GM12878 (cell line): Measurements from ENCODE around the gene ATF6. TPM values are rescaled to one million over a fixed set of nuclear protein-coding genes. Genes with fewer than 3 reads are reported as not detected.

Source experiments
- ATAC-seq: fragments of 200-7000 bp; cut with Tn5 transposase; 3 replicates; pipeline ENCODE4 v1.9.1; 2020; ENCODE audit warnings: mild to moderate bottlenecking, moderate library complexity
- BruUV-seq: library from RNA; stranded (reverse); fragments of 400-500 nt; replicated peaks from 2 replicates; lab custom pipeline; 2021; lab: Mats Ljungman, UMichigan
- CTCF ChIA-PET: fragments of 300-600 bp; sonication (Branson Sonifier 250); formaldehyde crosslinking; extraction: SDS; loops from one replicate; lab custom pipeline; 2021; ENCODE audit warnings: inconsistent platforms; lab: Yijun Ruan, JAX
- POLR2A ChIA-PET: fragments of 350-600 bp; formaldehyde crosslinking; extraction: SDS; loops from one replicate; lab custom pipeline; 2021; ENCODE audit warnings: inconsistent platforms; lab: Charles Lee
- RAD21 ChIA-PET: fragments of 300-600 bp; sonication (Branson Sonifier 250); formaldehyde crosslinking; loops from one replicate; lab custom pipeline; 2023; ENCODE audit warnings: antibody characterized with exemption; ENCODE audit not compliant: unreplicated experiment; lab: Charles Lee
- SMC1A ChIA-PET: fragments of 300-600 bp; sonication (Branson Sonifier 250); formaldehyde crosslinking; loops from one replicate; lab custom pipeline; 2023; ENCODE audit not compliant: unreplicated experiment, uncharacterized antibody; lab: Charles Lee
- DNase-seq: peaks from one replicate; pipeline ENCODE4 v3.0.0-alpha.2; 2011; ENCODE audit warnings: low read depth, low spot score
- FAIRE-seq: peaks from 3 replicates; lab custom pipeline; 2011; peaks lifted over from hg19 to GRCh38; lab: Jason Lieb, UNC
- H2AFZ ChIP-seq: 2 replicates; pipeline ENCODE4 v1.6.0; 2011; ENCODE audit warnings: low read depth, low read length, control low read depth; ENCODE audit not compliant: control insufficient read depth
- H3K27ac ChIP-seq: 2 replicates; pipeline ENCODE4 v1.5.1; 2011; ENCODE audit warnings: control low read depth; ENCODE audit not compliant: control insufficient read depth, insufficient read depth
- H3K27me3 ChIP-seq, 2 experiments: replicated peaks in 1 of 2; 2 replicates each; pipeline versions ENCODE4 v1.6.0 to v1.6.1; 2011; ENCODE audit warnings: low read length in 1 of 2; ENCODE audit not compliant: control insufficient read depth in 2 of 2, insufficient read depth in 2 of 2
- H3K36me3 ChIP-seq, 2 experiments: 2 replicates each; pipeline ENCODE4 v1.5.1; 2011; ENCODE audit warnings: low read length in 1 of 2; ENCODE audit not compliant: control insufficient read depth in 2 of 2, insufficient read depth in 2 of 2
- H3K4me1 ChIP-seq: 2 replicates; pipeline ENCODE4 v1.6.1; 2011; ENCODE audit warnings: mild to moderate bottlenecking, low read length, moderate library complexity, mixed read lengths; ENCODE audit not compliant: control insufficient read depth, insufficient read depth
- H3K4me2 ChIP-seq: 2 replicates; pipeline ENCODE4 v1.6.0; 2011; ENCODE audit warnings: control low read depth; ENCODE audit not compliant: control insufficient read depth, insufficient read depth
- H3K4me3 ChIP-seq: fragments of 200-600 bp; sonication (generic); 2 replicates; pipeline ENCODE4 v1.5.1; 2016
- H3K79me2 ChIP-seq: 2 replicates; pipeline ENCODE4 v1.6.0; 2011; ENCODE audit warnings: low read length; ENCODE audit not compliant: control insufficient read depth, insufficient read depth
- H3K9ac ChIP-seq: 2 replicates; pipeline ENCODE4 v1.8.0; 2011; ENCODE audit warnings: low read length, control low read depth, mixed read lengths; ENCODE audit not compliant: control insufficient read depth, insufficient read depth
- H3K9me3 ChIP-seq: replicated peaks from 3 replicates; pipeline ENCODE4 v1.5.1; 2011; ENCODE audit warnings: mild to moderate bottlenecking, low read length; ENCODE audit not compliant: control insufficient read depth, insufficient read depth
- H4K20me1 ChIP-seq: 2 replicates; pipeline ENCODE4 v1.6.0; 2011; ENCODE audit not compliant: control insufficient read depth, insufficient read depth
- CHD2 ChIP-seq: IDR thresholded peaks from 2 replicates; pipeline ENCODE4 v1.6.1; 2011; ENCODE audit warnings: low read depth, low read length, improper control_type of control experiment, borderline replicate concordance
- EP300 ChIP-seq, 2 experiments: fragments of 150-350 bp in 1 of 2; IDR thresholded peaks; 2 replicates each; pipeline ENCODE4 v1.6.1; 2011 to 2012; ENCODE audit warnings: low read depth in 2 of 2, low read length in 2 of 2, borderline replicate concordance in 1 of 2, improper control_type of control experiment in 1 of 2, inconsistent platforms in 1 of 2; ENCODE audit not compliant: control insufficient read depth in 1 of 2
- EZH2 ChIP-seq: IDR thresholded peaks from 2 replicates; pipeline ENCODE4 v1.6.1; 2012; ENCODE audit warnings: low read depth, mild to moderate bottlenecking, control low read depth, inconsistent platforms, low read length, borderline replicate concordance; ENCODE audit not compliant: control insufficient read depth
- HSF1 ChIP-seq: fragments of 150-350 bp; IDR thresholded peaks from 2 replicates; pipeline ENCODE4 v1.6.1; 2014; ENCODE audit warnings: mild to moderate bottlenecking, low read depth, low read length
- IRF3 ChIP-seq: fragments of 450-650 bp; IDR thresholded peaks from 2 replicates; pipeline ENCODE4 v1.6.1; 2014; ENCODE audit warnings: mild to moderate bottlenecking
- MAX ChIP-seq: IDR thresholded peaks from 2 replicates; pipeline ENCODE4 v1.6.1; 2012; ENCODE audit warnings: low read depth, low read length, improper control_type of control experiment
- NFIC ChIP-seq: IDR thresholded peaks from 2 replicates; pipeline ENCODE4 v1.6.1; 2012; ENCODE audit warnings: low read depth, mild to moderate bottlenecking, inconsistent platforms, low read length, moderate library complexity
- NFYA ChIP-seq: IDR thresholded peaks from 2 replicates; pipeline ENCODE4 v1.6.1; 2011; ENCODE audit warnings: low read depth, mild to moderate bottlenecking, low read length, improper control_type of control experiment, borderline replicate concordance
- NR2C2 ChIP-seq: IDR thresholded peaks from 2 replicates; pipeline ENCODE4 v1.6.1; 2011; ENCODE audit warnings: borderline replicate concordance, low read depth; ENCODE audit not compliant: control insufficient read depth, insufficient read length
- RBBP5 ChIP-seq: fragments of 200-600 bp; sonication (generic); conservative IDR thresholded peaks from 2 replicates; pipeline ENCODE4 v1.6.1; 2016
- RELB ChIP-seq: fragments of 450-650 bp; IDR thresholded peaks from 2 replicates; pipeline ENCODE4 v1.6.1; 2017; ENCODE audit warnings: low read depth, mild to moderate bottlenecking, moderate library complexity
- REST ChIP-seq: IDR thresholded peaks from 2 replicates; pipeline ENCODE4 v1.6.1; 2012; ENCODE audit warnings: mild to moderate bottlenecking, low read depth, low read length
- SMAD1 ChIP-seq: fragments of 450-650 bp; IDR thresholded peaks from 2 replicates; pipeline ENCODE4 v1.6.1; 2018; ENCODE audit warnings: mild to moderate bottlenecking, low read depth; ENCODE audit not compliant: partially characterized antibody
- ZZZ3 ChIP-seq: IDR thresholded peaks from 2 replicates; pipeline ENCODE4 v1.6.1; 2011; ENCODE audit warnings: low read depth; ENCODE audit not compliant: control insufficient read depth, insufficient read length
- WGBS: methylation state at CpG from one replicate; pipeline ENCODE4 v1.1.6; 2016; ENCODE audit warnings: low lambda C conversion rate; ENCODE audit not compliant: insufficient replicate concordance, insufficient coverage; ENCODE audit errors: missing lambda C conversion rate; 5-methylcytosine and 5-hydroxymethylcytosine counted together
- in situ Hi-C: fragments of 300-500 bp; cut with MboI; formaldehyde crosslinking; loops from 9 replicates; pipeline ENCODE4 v1.14.3; 2018; ENCODE audit warnings: mixed read lengths
- intact Hi-C: fragments of 100-400 bp; cut with micrococcal nuclease; formaldehyde crosslinking; loops from one replicate; pipeline ENCODE4 v1.14.2; 2022; ENCODE audit not compliant: unreplicated experiment
- polyA plus RNA-seq, 11 experiments: library from polyadenylated mRNA; depleted of rRNA in 4 of 11; unstranded in 6 of 11; stranded (reverse) in 5 of 11; fragments of >200 nt; fragmentation: Nextera tagmentation in 4 of 11; fragmentation: Illumina TruSeq in 1 of 11; extraction: Ambion mirVana in 4 of 11; extraction: Trizol in 1 of 11; gene quantifications; 1 replicate in 1 of 11; 2 replicates in 10 of 11; pipeline versions ENCODE4 v1.2.1 to v1.2.3, GENCODE V29; 2011 to 2016; ENCODE audit warnings: inconsistent platforms in 2 of 11, missing spikeins in 2 of 11, low read depth in 1 of 11
- total RNA-seq, 4 experiments: library from RNA; depleted of rRNA in 3 of 4; stranded (reverse); fragments of >200 nt in 3 of 4; fragmentation: Illumina TruSeq in 1 of 4; extraction: Trizol in 1 of 4; gene quantifications; 2 replicates each; pipeline versions ENCODE4 v1.2.1 to v1.2.3, GENCODE V29; 2013 to 2021

Gene ATF6
- total and polyA plus RNA-seq, 10 of the 15 experiments (the other 5 are each of a cell fraction or from before 2014, with no cell fraction given): 7.8 to 24.3 (median 14.7) TPM

GRCh38 chr1:161946071-161946987 lies 180.2 kb downstream of the ATF6 start:
- BruUV-seq: no TSS peak
- no peak for DNase-seq
- no peak overlapping the region for H3K4me3 ChIP-seq
- intact Hi-C loops (no loop called here), in situ Hi-C loops (no loop called here)
- no peak overlapping the region for H2AFZ ChIP-seq
- RAD21 ChIA-PET: no interaction called here
- POLR2A ChIA-PET: no interaction called here
- no peak for FAIRE-seq
- no peak overlapping the region for H3K4me2 ChIP-seq
- H3K9me3 ChIP-seq: no peaks in the 10 kb centered on the region
- no peak overlapping the region for H3K9ac ChIP-seq
- SMC1A ChIA-PET: no interaction called here
- no peak for ATAC-seq
- H3K27ac ChIP-seq: no peak overlapping the region
- H4K20me1 ChIP-seq: no peaks in the 10 kb centered on the region
- no peaks in the 10 kb centered on the region for H3K27me3 ChIP-seq
- CTCF ChIA-PET: no interaction called here
- no peaks in the 10 kb centered on the region for H3K79me2 ChIP-seq
- peaks cover 0 to 5% of the 10 kb centered on the region in 2 experiments; a peak in 2 of 4 replicates for H3K36me3 ChIP-seq
- WGBS: 97% methylated on average over 5 of the region's 5 CpGs
- no peaks in the 10 kb centered on the region for H3K4me1 ChIP-seq
- TF ChIP-seq NR2C2 (no peak), RELB (no peak), NFIC (no peak), CHD2 (no peak), IRF3 (no peak), RBBP5 (no peak), HSF1 (no peak), ZZZ3 (no peak), REST (no peak), SMAD1 (no peak), MAX (no peak), EP300 (IDR thresholded peaks at IDR 0.05; ENCODE audit: borderline replicate concordance in 1 of 2, control insufficient read depth in 1 of 2, low read depth in 2 of 2, low read length in 2 of 2) (no peak), NFYA (no peak), EZH2 (no peak)
